Astrocyte (in vitro differentiated cells and primary cell): ENCODE data around the gene POP5. TPM values are rescaled to one million over a fixed set of nuclear protein-coding genes. Genes with fewer than 3 reads are reported as not detected.

Experiments used
- DNase-seq: peaks from one replicate; pipeline ENCODE4 v3.0.0-alpha.2; 2010; ENCODE audit warnings: low read depth
- FAIRE-seq: peaks from 2 replicates; lab custom pipeline; 2011; peaks lifted over from hg19 to GRCh38; lab: Jason Lieb, UNC
- H2AFZ ChIP-seq: 2 replicates; pipeline ENCODE4 v1.6.0; 2012; ENCODE audit warnings: low read depth, low read length, inconsistent platforms
- H3K27ac ChIP-seq: 2 replicates; pipeline ENCODE4 v1.5.1; 2011; ENCODE audit warnings: low read depth, low read length, inconsistent platforms
- H3K27me3 ChIP-seq: 2 replicates; pipeline ENCODE4 v1.6.0; 2011; ENCODE audit warnings: low read length, inconsistent platforms; ENCODE audit not compliant: insufficient read depth
- H3K36me3 ChIP-seq: 2 replicates; pipeline ENCODE4 v1.5.1; 2011; ENCODE audit warnings: low read length, inconsistent platforms; ENCODE audit not compliant: insufficient read depth
- H3K4me1 ChIP-seq: 2 replicates; pipeline ENCODE4 v1.5.1; 2011; ENCODE audit warnings: low read length, inconsistent platforms; ENCODE audit not compliant: insufficient read depth
- H3K4me2 ChIP-seq: 2 replicates; pipeline ENCODE4 v1.6.0; 2012; ENCODE audit warnings: low read length, inconsistent platforms
- H3K4me3 ChIP-seq: 2 replicates; pipeline ENCODE4 v1.5.1; 2011; ENCODE audit warnings: low read depth, mild to moderate bottlenecking, low read length, inconsistent platforms; ENCODE audit not compliant: insufficient read depth
- H3K79me2 ChIP-seq: 2 replicates; pipeline ENCODE4 v1.6.0; 2012; ENCODE audit warnings: mild to moderate bottlenecking, low read length, inconsistent platforms; ENCODE audit not compliant: insufficient read depth
- H3K9ac ChIP-seq: 2 replicates; pipeline ENCODE4 v1.6.0; 2012; ENCODE audit warnings: mild to moderate bottlenecking, low read length, inconsistent platforms
- H3K9me3 ChIP-seq: 2 replicates; pipeline ENCODE4 v1.5.1; 2012; ENCODE audit warnings: low read depth, mild to moderate bottlenecking, low read length, inconsistent platforms; ENCODE audit not compliant: insufficient read depth
- H4K20me1 ChIP-seq: 2 replicates; pipeline ENCODE4 v1.6.0; 2012; ENCODE audit warnings: low read length, inconsistent platforms; ENCODE audit not compliant: insufficient read depth
- H3K27ac Mint-ChIP-seq: one replicate; pipeline ENCODE4 v1.8.0; 2021; ENCODE audit warnings: mild to moderate bottlenecking, mixed read lengths; ENCODE audit not compliant: unreplicated experiment
- H3K27me3 Mint-ChIP-seq: one replicate; pipeline ENCODE4 v1.8.0; 2021; ENCODE audit warnings: low read depth, mixed read lengths; ENCODE audit not compliant: unreplicated experiment
- H3K36me3 Mint-ChIP-seq: one replicate; pipeline ENCODE4 v1.8.0; 2021; ENCODE audit warnings: low read depth, mixed read lengths; ENCODE audit not compliant: unreplicated experiment
- H3K4me1 Mint-ChIP-seq: one replicate; pipeline ENCODE4 v1.8.0; 2021; ENCODE audit warnings: low read depth, mixed read lengths; ENCODE audit not compliant: unreplicated experiment
- H3K4me3 Mint-ChIP-seq: one replicate; pipeline ENCODE4 v1.8.0; 2021; ENCODE audit warnings: mild to moderate bottlenecking, moderate library complexity, mixed read lengths; ENCODE audit not compliant: unreplicated experiment
- H3K9me3 Mint-ChIP-seq: one replicate; pipeline ENCODE4 v1.8.0; 2021; ENCODE audit warnings: mild to moderate bottlenecking, mixed read lengths; ENCODE audit not compliant: unreplicated experiment
- CTCF ChIP-seq: IDR thresholded peaks from 2 replicates; pipeline ENCODE4 v1.5.1; 2011; ENCODE audit warnings: low read depth, mild to moderate bottlenecking, inconsistent platforms, low read length, moderate library complexity; ENCODE audit not compliant: insufficient read depth
- EZH2 ChIP-seq: IDR thresholded peaks from 2 replicates; pipeline ENCODE4 v1.6.1; 2012; ENCODE audit warnings: mild to moderate bottlenecking, low read length, inconsistent platforms; ENCODE audit not compliant: insufficient read depth
- total RNA-seq: library from RNA; stranded (reverse); gene quantifications from 2 replicates; pipeline ENCODE4 v1.2.1, GENCODE V29; 2021

The POP5 gene
- total RNA-seq, 1 donor from 2014 or later, result 31.3 TPM

DNA sequence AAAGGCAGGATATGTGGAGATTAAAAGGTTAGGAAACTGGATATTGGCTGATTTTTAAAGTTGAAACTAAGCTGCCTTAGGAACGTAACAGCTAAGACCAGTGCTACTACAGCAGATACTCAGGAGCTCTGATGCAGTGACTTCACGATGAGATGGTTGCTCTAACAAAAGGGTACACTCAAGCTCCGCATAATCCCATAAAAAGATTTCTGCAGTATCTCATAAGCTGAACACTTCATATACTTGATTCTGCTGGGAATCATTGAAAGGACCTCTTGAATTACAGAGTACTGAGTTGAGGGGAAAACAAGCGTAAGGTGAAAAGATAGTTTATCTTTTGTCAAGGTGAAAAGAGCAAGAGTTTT is 43.4 kb downstream of the POP5 start:
- Histone ChIP-seq H3K79me2 (peaks cover 79% of the 10 kb centered on the region), H3K27ac (no peak overlapping the region), H3K4me3 (no peak overlapping the region), H2AFZ (no peak overlapping the region), H3K27me3 (no peaks in the 10 kb centered on the region), H3K9me3 (no peaks in the 10 kb centered on the region), H4K20me1 (peaks cover 82% of the 10 kb centered on the region), H3K9ac (peak overlapping the region; percentile 6), H3K36me3 (peaks cover 2% of the 10 kb centered on the region), H3K4me2 (peak overlapping the region; percentile 84), H3K4me1 (peaks cover 35% of the 10 kb centered on the region)
- Mint-ChIP-seq H3K27ac (no peak overlapping the region), H3K9me3 (no peaks in the 10 kb centered on the region), H3K4me3 (peak overlapping the region; percentile 89), H3K4me1 (peaks cover 33% of the 10 kb centered on the region), H3K36me3 (peaks cover 8% of the 10 kb centered on the region), H3K27me3 (no peaks in the 10 kb centered on the region)
- TF ChIP-seq CTCF, result no peak
- no peak for TF ChIP-seq EZH2
- DNase-seq (no peak), FAIRE-seq (no peak)

DNA sequence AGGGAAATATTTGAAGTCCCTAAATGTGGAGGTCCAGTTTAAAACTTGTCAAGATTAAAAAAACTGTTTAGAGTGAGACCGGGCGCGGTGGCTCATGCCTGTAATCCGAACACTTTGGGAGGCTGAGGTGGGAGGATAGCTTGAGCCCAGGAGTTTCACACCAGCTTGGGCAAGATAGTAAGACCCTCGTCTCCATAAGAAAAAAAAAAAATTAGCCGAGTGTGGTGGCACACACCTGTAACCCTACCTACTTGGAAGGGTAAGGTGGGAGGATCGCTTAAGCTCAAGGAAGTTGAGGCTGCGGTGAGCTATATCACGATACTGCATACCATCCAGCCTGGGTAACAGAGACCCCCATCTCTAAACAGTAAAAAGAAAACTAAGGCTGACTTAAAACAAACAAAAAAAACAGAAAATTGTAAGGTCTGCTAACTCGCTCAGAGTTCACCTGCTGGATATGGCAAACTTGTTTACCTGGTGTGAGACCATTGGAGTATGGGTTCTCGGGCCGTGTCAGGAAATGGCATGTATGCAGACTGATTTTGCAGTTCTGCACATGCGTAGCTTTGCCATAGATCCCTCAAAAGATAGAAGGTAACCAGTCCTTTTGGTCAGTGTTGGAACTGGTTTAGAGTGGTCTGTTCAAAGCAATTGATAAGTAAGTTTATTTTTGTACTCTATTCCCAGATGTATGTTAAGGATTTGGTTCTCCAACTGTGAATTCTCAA is 45.0 kb downstream of the POP5 start:
- Mint-ChIP-seq H3K4me1 (peaks cover 33% of the 10 kb centered on the region), H3K36me3 (peaks cover 5% of the 10 kb centered on the region), H3K27ac (no peak overlapping the region), H3K4me3 (peak overlapping the region; percentile 89), H3K9me3 (no peaks in the 10 kb centered on the region), H3K27me3 (no peaks in the 10 kb centered on the region)
- Histone ChIP-seq H3K79me2 (peaks cover 69% of the 10 kb centered on the region), H3K27ac (no peak overlapping the region), H3K9ac (peak overlapping the region; percentile 29), H2AFZ (no peak overlapping the region), H3K4me2 (peak overlapping the region; percentile 84), H3K27me3 (no peaks in the 10 kb centered on the region), H3K36me3 (peaks cover 2% of the 10 kb centered on the region), H3K4me1 (peaks cover 35% of the 10 kb centered on the region), H3K9me3 (no peaks in the 10 kb centered on the region), H3K4me3 (peak overlapping the region; percentile 69), H4K20me1 (peaks cover 65% of the 10 kb centered on the region)
- TF ChIP-seq CTCF, result no peak
- TF ChIP-seq EZH2, result no peak
- DNase-seq (no peak), FAIRE-seq (no peak)
